NOMO-1 treated with dmso at 0.1 percent for 144 hours (cell line): ENCODE measurements around the gene APEH.

Experiments
- DNase-seq: peaks from one replicate; lab custom pipeline; 2025; ENCODE audit not compliant: unreplicated experiment; lab: John Stamatoyannopoulos, UW

APEH gene

DNA sequence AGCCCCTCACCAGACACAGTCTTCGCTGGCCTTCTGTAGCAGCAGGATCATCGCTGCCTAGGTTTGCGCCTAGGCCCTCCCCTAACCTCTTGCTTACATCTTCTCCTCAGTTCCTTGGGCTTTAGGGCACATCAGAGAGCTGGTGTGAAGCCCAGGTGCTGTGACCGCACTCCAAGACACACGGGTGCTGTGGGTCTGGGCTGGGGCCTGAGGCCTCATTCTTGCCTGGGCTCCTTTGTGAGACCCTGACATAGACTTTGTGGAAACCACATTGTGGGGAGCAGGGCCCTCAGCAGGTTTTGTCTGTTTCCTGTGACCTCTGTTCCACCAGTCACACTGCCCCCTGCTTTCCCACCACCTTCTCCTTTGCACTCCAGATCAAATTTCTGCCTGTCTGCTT lies 37.3 kb downstream of the APEH start:
- DNase-seq = no peak

DNA sequence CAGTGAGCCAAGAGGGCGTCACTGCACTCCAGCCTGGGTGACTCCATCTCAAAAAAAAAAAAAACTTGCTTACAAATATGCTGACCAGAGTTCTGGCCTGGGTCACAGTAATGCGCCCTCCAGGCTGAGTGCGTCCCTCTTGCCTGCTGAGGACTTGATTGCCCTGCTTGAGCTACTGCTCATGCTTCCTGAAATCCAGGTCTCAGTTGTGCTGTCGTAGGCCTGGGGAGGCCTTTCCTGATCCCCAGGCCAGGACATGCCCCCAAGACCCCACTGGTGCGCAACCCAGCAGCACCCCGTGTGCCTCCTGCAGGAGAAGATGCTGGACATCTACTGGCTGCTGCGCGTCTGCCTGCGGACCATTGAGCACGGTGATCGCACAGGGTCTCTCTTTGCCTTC lies 38.0 kb downstream of the APEH start:
- DNase-seq = no peak

DNA sequence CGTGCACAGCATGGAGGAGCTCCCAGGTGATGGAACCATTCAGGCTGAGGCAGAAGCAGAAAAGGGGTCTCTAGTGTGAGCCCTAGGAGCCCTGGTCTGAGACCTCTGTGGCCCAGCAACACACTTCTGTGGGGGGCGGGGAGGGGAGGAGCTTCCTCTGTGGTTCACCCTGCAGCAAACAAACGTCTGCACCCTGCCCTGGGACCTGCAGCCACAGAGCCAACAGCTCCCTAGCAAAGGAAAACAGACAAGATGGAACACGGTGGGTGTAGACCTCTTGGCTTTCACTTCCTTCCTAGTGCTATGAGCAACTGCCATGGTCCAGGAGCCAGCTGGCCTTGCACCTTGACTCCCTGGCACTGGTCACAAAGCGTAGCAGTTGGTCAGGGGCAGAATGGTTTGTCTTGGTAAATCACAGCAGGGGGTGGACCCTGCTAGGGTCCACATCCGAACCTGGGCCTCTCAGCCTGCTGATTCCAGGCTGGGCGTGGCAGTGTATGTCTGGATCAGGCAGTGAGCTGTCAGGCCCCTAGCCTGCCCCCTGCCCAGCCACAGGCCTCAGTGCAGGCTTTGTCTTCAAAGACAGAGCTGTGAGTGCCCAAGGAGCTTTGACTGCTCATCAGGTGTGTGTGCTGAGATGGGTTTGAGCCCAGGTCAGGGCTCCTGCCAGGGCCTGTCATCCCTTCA lies 38.6 kb downstream of the APEH start:
- DNase-seq = no peak

DNA sequence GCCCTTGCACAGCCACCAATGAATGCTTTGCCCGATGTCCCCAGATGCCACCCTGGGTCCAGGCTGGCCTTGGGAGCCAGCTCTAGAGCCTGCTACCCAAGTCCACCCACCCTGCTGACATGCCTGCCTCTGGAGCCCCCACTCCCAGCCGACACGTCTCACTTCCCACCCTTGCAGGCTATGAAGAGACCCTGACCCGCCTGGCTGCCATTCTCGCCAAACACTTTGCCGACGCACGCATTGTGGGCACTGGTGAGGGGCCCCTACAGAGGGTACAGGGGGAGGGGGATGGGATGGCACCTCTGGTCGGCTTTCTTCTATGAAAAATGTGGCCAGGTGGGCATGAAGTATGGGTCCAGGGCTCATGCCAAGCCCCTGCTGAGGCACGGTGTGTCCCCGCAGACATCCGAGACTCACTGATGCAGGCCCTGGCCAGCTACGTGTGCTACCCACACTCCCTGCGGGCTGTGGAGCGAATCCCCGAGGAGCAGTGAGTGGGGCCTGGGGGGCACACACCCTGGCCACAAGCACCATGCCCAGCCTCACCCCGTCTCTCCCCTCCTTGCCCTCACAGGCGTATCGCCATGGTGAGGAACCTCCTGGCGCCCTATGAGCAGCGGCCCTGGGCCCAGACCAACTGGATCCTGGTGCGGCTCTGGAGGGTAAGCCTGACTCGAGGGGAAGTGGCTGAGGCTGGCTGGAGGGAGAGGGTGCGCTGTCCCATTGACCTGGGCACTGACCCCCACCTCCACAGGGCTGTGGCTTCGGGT lies 39.4 kb downstream of the APEH start:
- no peak for DNase-seq

DNA sequence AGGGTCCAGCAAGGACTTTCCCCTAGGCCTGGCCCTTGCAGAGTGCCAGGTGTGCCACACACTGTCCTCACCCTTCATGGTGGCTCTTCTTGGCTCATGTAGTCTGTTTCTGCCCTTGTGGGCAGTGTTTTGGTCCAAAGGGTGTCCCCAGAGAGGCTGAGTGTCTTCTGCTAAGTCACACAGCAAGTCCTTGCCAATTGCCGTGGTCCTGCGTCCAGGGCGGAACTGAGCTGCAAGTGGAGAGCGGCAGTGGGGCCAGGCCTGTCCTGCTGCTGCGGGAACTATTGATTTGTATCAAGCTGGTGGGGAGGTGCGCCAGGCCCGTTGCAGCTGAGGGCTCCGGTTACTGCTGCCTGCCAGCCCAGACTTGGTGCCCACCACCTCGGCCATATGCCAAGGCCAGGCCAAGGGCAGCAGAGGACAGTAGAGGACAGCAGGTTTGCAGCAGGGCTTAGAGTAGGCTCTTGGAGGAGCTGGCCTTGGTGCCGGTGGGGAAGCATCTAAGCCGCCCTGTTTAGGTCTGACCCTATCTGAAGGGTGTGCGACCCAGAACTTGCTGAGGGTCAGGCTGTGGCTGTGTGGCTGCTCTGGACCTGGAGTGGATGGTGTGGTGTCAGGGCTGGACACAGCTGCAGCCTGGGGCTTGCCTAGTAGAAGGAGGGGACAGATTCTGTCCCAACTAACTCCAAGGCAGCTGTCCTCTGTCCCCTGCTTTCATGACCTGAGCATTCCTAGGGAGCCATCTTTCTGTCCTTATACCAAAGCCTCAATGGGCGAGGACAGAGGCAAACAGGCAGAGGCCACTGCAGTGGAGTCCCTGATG lies 40.8 kb downstream of the APEH start:
- DNase-seq = no peak

DNA sequence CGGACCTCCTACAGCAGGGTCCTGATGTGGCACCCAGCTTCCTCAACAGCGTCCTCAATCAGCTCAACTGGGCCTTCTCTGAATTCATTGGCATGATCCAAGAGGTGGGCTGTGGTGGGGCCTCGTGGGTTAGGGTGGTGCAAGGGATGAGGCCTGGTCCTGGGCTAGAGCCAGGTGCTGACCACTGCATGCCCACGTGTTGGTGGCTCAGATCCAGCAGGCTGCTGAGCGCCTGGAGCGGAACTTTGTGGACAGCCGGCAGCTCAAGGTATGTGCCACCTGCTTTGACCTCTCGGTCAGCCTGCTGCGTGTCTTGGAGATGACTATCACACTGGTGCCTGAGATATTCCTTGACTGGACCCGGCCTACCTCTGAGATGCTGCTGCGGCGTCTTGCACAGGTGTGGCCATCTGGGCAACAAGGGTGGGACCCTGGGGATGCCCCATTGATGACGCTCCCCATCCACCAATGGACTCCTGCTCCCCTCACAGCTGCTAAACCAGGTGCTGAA lies 41.5 kb downstream of the APEH start:
- no peak for DNase-seq

DNA sequence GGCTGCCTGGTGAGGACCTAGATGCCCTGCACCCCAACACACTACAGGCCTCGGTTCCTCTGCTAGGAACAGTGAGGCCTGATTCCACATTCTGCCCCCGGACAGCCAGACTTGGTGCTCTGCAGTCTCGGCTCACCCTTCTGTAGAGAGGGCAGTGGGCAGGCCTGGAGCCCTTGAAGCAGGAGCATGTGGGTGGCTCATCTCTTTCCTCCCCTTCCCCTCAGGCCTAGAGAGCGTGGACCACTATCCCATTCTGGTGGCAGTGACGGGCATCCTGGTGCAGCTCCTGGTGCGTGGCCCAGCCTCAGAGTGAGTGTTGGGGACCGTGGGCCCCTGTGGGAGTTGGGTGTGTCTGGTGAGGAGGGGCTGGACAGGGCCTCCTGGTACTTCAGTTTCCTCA lies 42.0 kb downstream of the APEH start:
- no peak for DNase-seq

DNA sequence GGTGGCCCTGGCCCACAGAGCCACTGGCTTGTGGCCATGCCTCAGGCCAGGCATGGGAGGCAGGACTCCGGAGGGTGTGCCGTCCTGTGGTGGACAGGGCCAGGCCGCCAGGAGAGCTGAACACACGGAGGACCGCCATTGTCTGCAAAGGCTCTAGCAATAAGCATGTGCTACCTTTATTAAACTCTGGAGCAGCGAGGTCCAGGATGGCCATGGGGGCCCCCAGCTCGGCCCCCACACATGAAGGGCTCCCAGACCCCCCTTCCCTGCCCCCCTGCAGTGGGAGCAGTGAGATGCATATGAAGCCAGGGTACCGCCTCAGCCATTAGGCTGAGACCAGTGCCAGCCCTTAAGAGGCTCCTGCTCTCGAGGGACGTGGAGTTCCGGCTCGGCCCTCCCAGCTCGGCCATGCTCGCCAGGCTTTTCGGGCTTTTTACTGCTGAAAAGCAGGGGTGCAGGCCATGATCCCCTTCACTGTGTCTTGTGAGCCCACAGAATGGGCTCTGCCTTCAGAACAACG lies 42.6 kb downstream of the APEH start:
- DNase-seq = no peak

DNA sequence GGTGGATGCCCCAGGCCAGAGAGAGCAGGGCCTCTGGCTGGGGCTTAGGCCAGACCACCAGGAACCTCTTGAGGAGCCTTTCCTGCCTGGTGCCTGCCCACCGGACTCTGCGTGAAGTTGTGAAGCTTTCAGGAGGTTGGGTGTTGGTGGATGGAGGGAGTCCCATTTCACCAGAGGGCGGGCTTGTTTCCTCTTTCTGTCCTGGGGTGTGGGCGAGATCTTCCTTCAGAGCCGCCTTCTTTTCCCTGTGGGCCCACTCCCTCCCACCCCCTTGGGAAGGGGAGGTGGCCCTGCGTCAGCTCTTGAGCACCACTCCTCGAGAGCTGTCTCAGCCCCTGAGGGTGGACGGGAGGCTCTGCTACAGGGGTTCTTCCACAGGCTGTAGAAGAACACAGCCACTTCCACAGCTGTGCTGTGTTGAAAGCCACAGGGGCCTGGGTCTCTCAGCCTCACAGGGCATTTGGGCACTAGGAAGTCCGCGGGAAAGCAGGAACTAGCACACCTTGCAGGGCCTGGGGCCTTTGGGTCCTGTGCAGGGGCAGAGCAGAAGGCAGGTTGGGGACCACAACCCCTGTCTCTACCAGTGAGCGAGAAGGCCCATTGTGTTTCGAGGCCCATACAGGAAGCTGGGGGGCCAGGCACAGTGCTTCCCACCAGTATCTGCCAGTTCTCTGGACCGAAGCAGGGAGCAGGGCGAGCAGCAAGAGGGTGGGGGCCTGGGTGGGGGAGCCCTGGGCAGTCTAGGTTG lies 43.2 kb downstream of the APEH start:
- DNase-seq = no peak

DNA sequence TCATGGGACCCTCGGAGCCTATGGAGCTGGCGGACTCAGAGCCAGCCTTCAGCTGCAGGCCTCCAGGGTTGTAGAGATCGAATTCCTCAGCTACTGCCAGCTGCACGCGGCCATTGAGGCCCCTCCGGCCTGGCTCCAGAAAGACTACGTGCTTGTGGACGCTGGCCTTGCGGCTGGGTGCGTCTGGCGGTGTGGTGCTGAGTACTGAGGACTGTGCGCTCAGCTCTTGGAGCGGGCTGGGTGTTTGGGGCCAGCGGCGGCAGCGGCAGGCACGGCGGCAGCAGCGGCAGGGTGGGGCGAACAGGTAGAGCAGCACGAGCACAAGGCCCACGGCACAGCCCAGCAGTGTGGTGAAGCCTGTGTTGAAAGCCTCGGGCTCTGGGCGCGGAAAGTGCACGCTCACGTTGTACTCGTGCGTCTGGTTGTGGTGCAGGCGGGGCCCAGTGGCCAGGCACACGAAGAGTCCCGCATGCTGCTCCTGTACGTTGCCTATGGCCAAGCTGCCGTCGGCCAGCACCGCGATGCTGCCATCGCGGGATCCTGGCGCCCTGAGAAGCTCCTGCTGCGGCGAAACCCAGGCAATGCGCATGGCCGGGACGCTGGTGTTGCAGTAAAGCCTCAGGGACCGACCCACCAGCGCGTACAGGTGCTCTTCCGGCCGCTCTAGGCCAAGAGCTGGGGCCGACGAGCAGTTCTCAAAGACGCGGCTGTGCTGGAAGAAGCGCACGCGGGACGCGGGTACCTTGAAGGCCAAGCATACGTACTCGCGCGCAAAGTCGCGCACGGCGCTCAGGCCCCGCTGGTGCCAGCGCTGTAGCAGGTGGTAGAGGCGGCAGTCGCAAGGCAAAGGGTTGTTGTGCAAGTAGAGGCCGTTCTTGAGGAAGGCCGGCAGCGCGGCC lies 44.1 kb downstream of the APEH start:
- DNase-seq = no peak

DNA sequence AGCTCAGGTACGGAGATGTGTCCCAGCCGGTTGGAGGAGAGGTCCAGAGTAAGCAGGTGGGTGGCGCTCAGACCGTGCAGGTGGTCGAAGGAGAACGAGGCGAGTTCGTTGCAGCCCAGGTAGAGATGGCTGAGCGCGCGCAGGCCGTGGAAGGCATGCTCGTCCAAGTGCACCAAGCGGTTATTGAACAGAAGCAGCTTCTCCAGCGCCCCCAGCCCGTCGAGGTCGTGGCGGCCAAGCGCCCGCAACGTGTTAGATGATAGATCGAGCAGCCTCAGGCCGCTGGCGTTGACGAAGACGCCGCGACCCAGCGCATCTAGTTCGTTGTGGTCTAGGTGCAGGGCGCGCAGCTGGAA lies 44.7 kb downstream of the APEH start:
- DNase-seq = no peak

DNA sequence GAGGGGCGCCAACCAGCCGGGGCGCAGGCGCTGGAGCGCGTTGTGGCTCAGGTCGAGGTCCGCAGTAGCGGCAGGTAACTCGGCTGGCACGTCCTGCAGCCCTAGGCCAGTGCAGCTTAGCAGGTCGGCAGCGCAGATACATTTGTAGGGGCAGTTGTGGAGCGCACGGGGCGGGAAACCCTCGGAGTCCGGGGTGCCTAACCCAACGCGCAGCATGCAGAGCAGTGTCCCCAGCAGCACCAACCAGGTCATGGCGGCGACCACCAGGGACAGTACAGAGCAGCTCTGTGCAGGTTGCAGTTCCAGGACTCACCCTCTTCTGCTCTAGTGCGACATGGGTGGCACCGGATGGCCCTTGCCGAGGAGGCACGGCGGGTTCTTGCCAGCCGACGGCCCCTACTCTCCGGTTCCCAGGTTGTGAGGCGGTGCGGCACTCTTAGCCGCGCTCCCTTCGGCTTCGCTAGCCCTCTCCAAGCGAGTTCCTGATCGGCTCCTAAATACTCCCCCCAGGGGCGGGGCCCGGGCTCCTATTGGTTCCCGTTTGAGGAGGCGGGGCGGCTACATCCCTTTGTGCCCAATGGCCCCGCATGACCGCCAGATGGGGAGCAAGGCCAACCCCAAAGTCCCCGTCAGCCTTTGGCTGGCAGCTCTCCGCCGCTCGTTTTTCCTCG lies 45.2 kb downstream of the APEH start, which contains the start of gene AMIGO3:
AMIGO3 (minus strand) TSS at position 471 of the 671 bp plus-strand sequence; CDS start at position 252, 219 bp downstream.
- DNase-seq = peak; percentile 73

DNA sequence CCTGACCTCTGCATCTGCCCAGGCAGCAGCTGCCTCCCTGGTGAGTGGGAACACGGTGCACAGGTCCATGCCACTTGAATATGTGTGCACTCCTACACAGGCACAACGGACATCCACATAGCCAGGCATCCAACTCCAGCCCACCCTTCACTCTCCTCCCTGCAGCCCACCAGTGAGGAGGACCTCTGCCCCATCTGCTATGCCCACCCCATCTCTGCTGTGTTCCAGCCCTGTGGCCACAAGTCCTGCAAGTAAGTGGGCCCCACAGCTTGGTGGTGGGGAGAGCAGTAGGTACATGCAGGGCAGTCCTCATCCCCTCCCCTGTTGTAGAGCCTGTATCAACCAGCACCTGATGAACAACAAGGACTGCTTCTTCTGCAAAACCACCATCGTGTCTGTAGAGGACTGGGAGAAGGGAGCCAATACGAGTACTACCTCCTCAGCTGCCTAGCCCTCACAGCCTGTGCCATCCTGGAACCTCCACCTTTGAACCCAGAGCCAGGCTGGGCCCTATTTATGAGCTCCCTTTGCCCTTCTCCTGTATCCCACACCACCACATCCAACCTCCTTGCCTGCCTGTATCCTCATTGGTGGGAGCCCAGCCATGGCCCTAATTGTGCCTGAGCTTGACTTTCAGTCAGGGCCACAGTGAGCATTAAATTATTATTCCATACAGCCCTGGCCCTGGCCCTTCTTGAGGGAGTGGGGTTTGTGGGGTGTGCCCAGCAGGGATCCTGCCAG lies 46.9 kb downstream of the APEH start:
- DNase-seq = no peak

DNA sequence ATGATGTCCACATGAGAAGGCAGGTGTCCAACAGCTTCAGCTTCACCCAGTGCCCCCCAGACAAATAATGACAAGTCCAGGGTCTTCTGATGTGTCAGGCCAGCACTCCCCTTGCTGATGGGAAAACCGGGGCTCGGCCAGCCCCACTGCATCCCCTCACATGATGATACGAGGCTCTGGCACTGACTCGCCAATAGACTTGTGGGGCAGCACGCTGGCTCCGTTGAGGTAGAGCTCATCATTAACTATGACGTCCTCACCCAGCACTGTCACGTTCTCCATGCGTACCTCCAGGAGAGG lies 47.4 kb downstream of the APEH start:
- DNase-seq = no peak

DNA sequence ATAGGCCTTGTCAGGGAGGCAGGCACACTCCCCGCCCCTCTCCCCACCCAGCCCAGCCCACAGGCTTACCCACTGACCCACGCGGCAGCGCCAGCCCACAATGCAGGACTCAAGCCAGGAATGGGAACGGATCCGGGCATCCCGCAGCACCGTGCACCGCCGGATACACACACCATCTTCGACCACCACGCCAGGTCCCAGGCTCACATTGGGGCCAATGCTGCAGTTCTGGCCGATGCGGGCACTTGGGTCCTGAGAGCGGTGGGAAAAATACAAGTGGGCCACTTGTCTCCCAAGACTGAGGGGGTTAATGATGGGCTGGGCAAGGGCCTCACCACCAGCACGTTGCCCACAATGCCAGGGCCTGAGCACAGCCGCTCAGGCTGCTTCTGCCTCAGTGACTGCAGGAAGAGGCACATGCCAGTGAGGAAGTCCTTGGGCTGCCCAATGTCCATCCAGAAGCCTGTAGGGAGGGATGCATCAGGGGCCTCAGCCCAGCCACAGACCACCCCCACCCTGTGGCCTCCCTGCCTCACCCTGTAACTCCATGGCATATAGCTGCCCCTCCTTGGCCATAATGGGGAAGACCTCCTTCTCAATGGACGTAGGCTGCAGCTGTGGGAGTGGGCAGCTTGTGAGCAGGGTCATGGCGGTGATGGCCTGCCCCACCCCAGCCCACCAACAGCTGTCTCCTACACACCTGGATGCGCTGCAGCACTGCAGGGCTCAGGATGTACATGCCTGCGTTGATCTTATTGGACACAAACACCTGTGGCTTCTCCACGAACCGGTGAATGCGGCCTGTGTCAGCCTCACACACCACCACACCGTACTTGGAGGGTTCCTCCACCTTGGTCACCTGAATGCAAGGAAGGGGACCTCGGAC lies 48.0 kb downstream of the APEH start:
- DNase-seq = no peak

DNA sequence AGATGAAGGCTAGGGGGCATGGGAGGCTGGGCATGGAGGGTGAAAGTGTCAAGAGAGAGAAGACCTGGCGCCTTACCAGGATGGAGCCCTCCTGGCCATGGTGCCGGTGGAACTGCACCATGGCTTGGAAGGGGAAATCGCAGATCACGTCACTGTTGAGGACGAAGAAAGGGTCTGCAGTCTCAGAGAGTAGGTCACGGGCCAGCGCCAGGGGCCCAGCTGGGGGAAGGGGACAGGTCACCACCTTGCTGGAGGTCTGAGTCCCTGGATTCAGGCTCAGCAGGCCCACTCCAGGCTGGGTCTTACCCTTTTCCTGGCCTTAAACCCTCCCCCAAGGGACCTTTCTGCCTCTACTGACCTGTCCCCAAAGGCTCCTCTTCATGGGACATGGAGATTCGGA lies 48.7 kb downstream of the APEH start:
- DNase-seq = no peak

DNA sequence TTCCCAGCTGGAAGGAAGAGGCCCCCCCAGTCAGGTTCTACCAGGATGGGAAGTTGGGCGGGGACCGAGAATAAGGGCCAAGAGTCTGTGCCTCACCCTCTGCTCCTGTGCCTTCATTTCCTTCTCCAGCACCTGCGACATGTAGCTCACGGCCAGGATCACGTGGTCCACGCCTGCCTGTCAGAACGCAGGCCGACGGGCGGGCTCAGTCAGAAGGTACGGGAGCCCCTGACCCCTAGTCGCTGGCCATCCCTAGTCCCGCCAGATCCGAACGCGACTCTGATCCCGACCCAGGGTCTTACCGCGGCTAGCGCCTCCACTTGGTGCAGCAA lies 49.1 kb downstream of the APEH start:
- peak; percentile 26 for DNase-seq
